H9 (cell line): ENCODE measurements around the gene SLC38A11. TPM values are rescaled to one million over a fixed set of nuclear protein-coding genes. Genes with fewer than 3 reads are reported as not detected.

ENCODE experiments used
- DNase-seq: peaks from one replicate; pipeline ENCODE4 v3.0.0-alpha.2; 2017
- H2AFZ ChIP-seq: one replicate; pipeline ENCODE4 v1.6.1; 2013; ENCODE audit warnings: mild to moderate bottlenecking, low read length, control low read depth, moderate library complexity
- H2AK5ac ChIP-seq: 2 replicates; pipeline ENCODE4 v1.6.1; 2013; ENCODE audit warnings: low read length, control low read depth, mixed read lengths; ENCODE audit not compliant: insufficient read length
- H2BK120ac ChIP-seq: one replicate; pipeline ENCODE4 v1.6.1; 2013; ENCODE audit warnings: low read depth, mild to moderate bottlenecking, low read length, control low read depth, inconsistent platforms; ENCODE audit not compliant: poor library complexity, severe bottlenecking
- H2BK12ac ChIP-seq: 2 replicates; pipeline ENCODE4 v1.6.1; 2013; ENCODE audit warnings: low read length, control low read depth, mixed read lengths, low read depth; ENCODE audit not compliant: insufficient read length
- H2BK15ac ChIP-seq: 2 replicates; pipeline ENCODE4 v1.6.1; 2013; ENCODE audit warnings: low read depth, low read length, control low read depth
- H2BK20ac ChIP-seq: one replicate; pipeline ENCODE4 v1.6.1; 2013; ENCODE audit warnings: low read depth, mild to moderate bottlenecking, low read length, control low read depth, inconsistent platforms; ENCODE audit not compliant: poor library complexity, severe bottlenecking
- H2BK5ac ChIP-seq: 2 replicates; pipeline ENCODE4 v1.6.1; 2013; ENCODE audit warnings: low read length, control low read depth, mixed read lengths; ENCODE audit not compliant: insufficient read length
- H3K14ac ChIP-seq: 2 replicates; pipeline ENCODE4 v1.6.1; 2013; ENCODE audit warnings: low read length, control low read depth; ENCODE audit not compliant: insufficient read depth
- H3K18ac ChIP-seq: 2 replicates; pipeline ENCODE4 v1.6.1; 2013; ENCODE audit warnings: low read depth, mild to moderate bottlenecking, mixed read lengths, low read length, control low read depth; ENCODE audit not compliant: insufficient read length
- H3K23ac ChIP-seq: 2 replicates; pipeline ENCODE4 v1.6.1; 2013; ENCODE audit warnings: low read length, control low read depth, mixed read lengths, low read depth; ENCODE audit not compliant: insufficient read length
- H3K23me2 ChIP-seq: 2 replicates; pipeline ENCODE4 v1.6.1; 2013; ENCODE audit warnings: low read depth, mild to moderate bottlenecking, mixed read lengths, low read length, control low read depth; ENCODE audit not compliant: insufficient read length, poor library complexity, severe bottlenecking
- H3K27ac ChIP-seq: 2 replicates; pipeline ENCODE4 v1.5.1; 2013; ENCODE audit warnings: low read length, control low read depth, mixed read lengths, low read depth; ENCODE audit not compliant: insufficient read length
- H3K27me3 ChIP-seq: 2 replicates; pipeline ENCODE4 v1.6.1; 2013; ENCODE audit warnings: low read length, control low read depth, inconsistent platforms; ENCODE audit not compliant: insufficient read depth
- H3K4ac ChIP-seq: 2 replicates; pipeline ENCODE4 v1.6.1; 2013; ENCODE audit warnings: low read depth, mild to moderate bottlenecking, control low read depth, inconsistent platforms, low read length, moderate library complexity
- H3K4me1 ChIP-seq: 2 replicates; pipeline ENCODE4 v1.6.1; 2013; ENCODE audit warnings: low read length, control low read depth, inconsistent platforms; ENCODE audit not compliant: insufficient read depth
- H3K4me2 ChIP-seq: 2 replicates; pipeline ENCODE4 v1.6.1; 2013; ENCODE audit warnings: low read length, control low read depth, mixed read lengths; ENCODE audit not compliant: insufficient read length, insufficient read depth
- H3K56ac ChIP-seq: 2 replicates; pipeline ENCODE4 v1.6.1; 2013; ENCODE audit warnings: low read depth, mild to moderate bottlenecking, mixed read lengths, low read length, control low read depth; ENCODE audit not compliant: insufficient read length
- H3K79me1 ChIP-seq: 2 replicates; pipeline ENCODE4 v1.6.1; 2013; ENCODE audit warnings: low read depth, mild to moderate bottlenecking, moderate library complexity, low read length, control low read depth, inconsistent platforms; ENCODE audit not compliant: insufficient read depth, poor library complexity, severe bottlenecking
- H3K79me2 ChIP-seq: 2 replicates; pipeline ENCODE4 v1.6.1; 2013; ENCODE audit warnings: low read length, control low read depth, inconsistent platforms; ENCODE audit not compliant: insufficient read depth
- H3K9ac ChIP-seq: 2 replicates; pipeline ENCODE4 v1.6.1; 2013; ENCODE audit warnings: low read length, control low read depth, mixed read lengths; ENCODE audit not compliant: insufficient read length; ENCODE audit errors: extremely low read depth
- H3K9me3 ChIP-seq: one replicate; pipeline ENCODE4 v1.6.1; 2013; ENCODE audit warnings: low read depth, low read length, inconsistent platforms; ENCODE audit not compliant: control insufficient read depth
- H3T11ph ChIP-seq: one replicate; pipeline ENCODE4 v1.6.1; 2013; ENCODE audit warnings: mild to moderate bottlenecking, low read length, control low read depth, inconsistent platforms
- H4K20me1 ChIP-seq: one replicate; pipeline ENCODE4 v1.6.1; 2013; ENCODE audit not compliant: control insufficient read depth, insufficient read length, insufficient read depth
- H4K5ac ChIP-seq: 2 replicates; pipeline ENCODE4 v1.6.1; 2013; ENCODE audit warnings: low read depth, mild to moderate bottlenecking, mixed read lengths, low read length, control low read depth; ENCODE audit not compliant: insufficient read length
- H4K8ac ChIP-seq: replicated peaks from 2 replicates; pipeline ENCODE4 v1.6.1; 2013; ENCODE audit warnings: low read length, control low read depth, mixed read lengths, low read depth; ENCODE audit not compliant: insufficient read length
- H4K91ac ChIP-seq: 2 replicates; pipeline ENCODE4 v1.6.1; 2013; ENCODE audit warnings: low read depth, mild to moderate bottlenecking, moderate library complexity, mixed read lengths, low read length, control low read depth; ENCODE audit not compliant: insufficient read length
- H3K27ac Mint-ChIP-seq, 3 experiments: 2 replicates in 2 of 3; 3 replicates in 1 of 3; pipeline ENCODE4 v1.8.0; 2020 to 2021; ENCODE audit warnings: mixed read lengths in 3 of 3, mild to moderate bottlenecking in 1 of 3, moderate library complexity in 1 of 3
- H3K27me3 Mint-ChIP-seq: 2 replicates; pipeline ENCODE4 v1.8.0; 2021; ENCODE audit warnings: low read depth, mild to moderate bottlenecking, moderate library complexity, mixed read lengths
- H3K36me3 Mint-ChIP-seq, 3 experiments: 2 replicates in 2 of 3; 3 replicates in 1 of 3; pipeline ENCODE4 v1.8.0; 2020 to 2021; ENCODE audit warnings: low read depth in 3 of 3, mixed read lengths in 3 of 3; ENCODE audit not compliant: insufficient read depth in 1 of 3
- H3K4me1 Mint-ChIP-seq, 2 experiments: 2 replicates each; pipeline ENCODE4 v1.8.0; 2020; ENCODE audit warnings: mixed read lengths in 2 of 2
- H3K4me3 Mint-ChIP-seq, 2 experiments: 2 replicates in 1 of 2; 3 replicates in 1 of 2; pipeline ENCODE4 v1.8.0; 2020 to 2021; ENCODE audit warnings: mild to moderate bottlenecking in 2 of 2, mixed read lengths in 2 of 2, moderate library complexity in 1 of 2
- H3K9me3 Mint-ChIP-seq, 2 experiments: 2 replicates in 1 of 2; 3 replicates in 1 of 2; pipeline ENCODE4 v1.8.0; 2020; ENCODE audit warnings: mild to moderate bottlenecking in 2 of 2, mixed read lengths in 2 of 2, moderate library complexity in 1 of 2
- WGBS: extraction: QIAGEN DNeasy Blood & Tissue Kit; methylation state at CpG from one replicate; pipeline ENCODE4 v1.1.7; 2013; ENCODE audit warnings: missing lambda C conversion rate, low lambda C conversion rate, mixed read lengths; ENCODE audit not compliant: insufficient read length; ENCODE audit errors: extremely low coverage; 5-methylcytosine and 5-hydroxymethylcytosine counted together
- total RNA-seq: library from RNA; stranded (reverse); gene quantifications from 2 replicates; pipeline ENCODE4 v1.2.1, GENCODE V29; 2021
- TF ChIP-seq, protein P1 (sequence below): fragments of 200-600 bp; sonication (generic); conservative IDR thresholded peaks from 3 replicates; pipeline ENCODE4 v1.8.0; 2021; ENCODE audit warnings: antibody characterized with exemption, mild to moderate bottlenecking

The SLC38A11 gene
- total RNA-seq, 1 experiment from 2014 or later, result not detected

DNA sequence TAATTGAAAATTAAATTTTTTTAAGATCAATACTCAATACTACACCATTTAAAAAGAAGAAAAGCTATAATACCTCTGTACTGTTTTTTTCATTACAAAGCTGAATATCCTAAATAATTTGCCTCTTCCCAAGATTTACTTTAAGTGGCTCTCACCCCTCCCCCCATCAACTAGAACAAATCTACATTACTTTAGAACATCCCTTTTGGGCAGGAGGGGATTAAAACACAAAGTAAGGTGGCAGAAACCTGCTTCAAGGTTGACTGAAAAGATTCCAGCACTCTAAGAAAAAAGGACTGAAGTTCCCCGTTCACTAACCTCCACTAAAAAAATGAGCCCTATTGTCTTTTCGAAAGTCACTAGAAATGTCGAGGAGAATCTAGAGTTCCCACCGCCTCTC, 42.3 kb downstream of the SLC38A11 start:
- Histone ChIP-seq H3K4ac (no peak overlapping the region), H4K8ac (no peak overlapping the region), H3K4me1 (peaks cover 5% of the 10 kb centered on the region; the same call in 1 of the 2 replicates), H3K14ac (no peak overlapping the region; the same call in 1 of the 2 replicates), H2BK15ac (no peak overlapping the region), H2AFZ (peak overlapping the region; percentile 82), H2BK12ac (no peak overlapping the region), H3K18ac (no peak overlapping the region), H3T11ph (no peak overlapping the region), H4K91ac (no peak overlapping the region), H3K56ac (no peak overlapping the region), H3K23ac (no peak overlapping the region), H3K27ac (no peak overlapping the region), H3K23me2 (no peaks in the 10 kb centered on the region), H3K9me3 (no peaks in the 10 kb centered on the region), H2AK5ac (no peak overlapping the region), H2BK5ac (no peak overlapping the region), H3K9ac (no peak overlapping the region), H4K20me1 (no peaks in the 10 kb centered on the region), H3K79me1 (no peaks in the 10 kb centered on the region), H3K79me2 (no peaks in the 10 kb centered on the region), H2BK120ac (no peak overlapping the region), H3K27me3 (no peaks in the 10 kb centered on the region), H4K5ac (no peak overlapping the region), H2BK20ac (no peak overlapping the region), H3K4me2 (peak overlapping the region; percentile 4)
- peak overlapping the region; percentile 45 to 99 (median 68); a peak in 6 of 7 replicates for H3K27ac Mint-ChIP-seq
- H3K9me3 Mint-ChIP-seq, result no peaks in the 10 kb centered on the region
- WGBS, result no CpG with 5 or more reads among the region's 4 CpGs
- no peaks in the 10 kb centered on the region for H3K27me3 Mint-ChIP-seq
- TF ChIP-seq, protein P1, sequence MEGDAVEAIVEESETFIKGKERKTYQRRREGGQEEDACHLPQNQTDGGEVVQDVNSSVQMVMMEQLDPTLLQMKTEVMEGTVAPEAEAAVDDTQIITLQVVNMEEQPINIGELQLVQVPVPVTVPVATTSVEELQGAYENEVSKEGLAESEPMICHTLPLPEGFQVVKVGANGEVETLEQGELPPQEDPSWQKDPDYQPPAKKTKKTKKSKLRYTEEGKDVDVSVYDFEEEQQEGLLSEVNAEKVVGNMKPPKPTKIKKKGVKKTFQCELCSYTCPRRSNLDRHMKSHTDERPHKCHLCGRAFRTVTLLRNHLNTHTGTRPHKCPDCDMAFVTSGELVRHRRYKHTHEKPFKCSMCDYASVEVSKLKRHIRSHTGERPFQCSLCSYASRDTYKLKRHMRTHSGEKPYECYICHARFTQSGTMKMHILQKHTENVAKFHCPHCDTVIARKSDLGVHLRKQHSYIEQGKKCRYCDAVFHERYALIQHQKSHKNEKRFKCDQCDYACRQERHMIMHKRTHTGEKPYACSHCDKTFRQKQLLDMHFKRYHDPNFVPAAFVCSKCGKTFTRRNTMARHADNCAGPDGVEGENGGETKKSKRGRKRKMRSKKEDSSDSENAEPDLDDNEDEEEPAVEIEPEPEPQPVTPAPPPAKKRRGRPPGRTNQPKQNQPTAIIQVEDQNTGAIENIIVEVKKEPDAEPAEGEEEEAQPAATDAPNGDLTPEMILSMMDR, result no peak
- H3K36me3 Mint-ChIP-seq, result no peaks in the 10 kb centered on the region
- peaks cover 41 to 42% of the 10 kb centered on the region in 2 experiments for H3K4me1 Mint-ChIP-seq
- no peak for DNase-seq
- H3K4me3 Mint-ChIP-seq, result peak overlapping the region; percentile 18 to 29; a peak in 2 of 5 replicates
